Spinal cord (tissue), 10 donors: ENCODE data around the gene TWIST1. TPM values are rescaled to one million over a fixed set of nuclear protein-coding genes. Genes with fewer than 3 reads are reported as not detected.

ENCODE experiments used
- DNase-seq, 6 donors: peaks; one replicate each; pipeline versions ENCODE4 v3.0.0 to v3.0.0-alpha.2; 2013 to 2015; ENCODE audit warnings: low spot score in 6 of 6, low read depth in 4 of 6
- H3K27ac ChIP-seq: one replicate; pipeline ENCODE4 v1.5.1; 2013; ENCODE audit warnings: low read depth, low read length, control low read depth
- H3K27me3 ChIP-seq: one replicate; pipeline ENCODE4 v1.6.1; 2013; ENCODE audit warnings: low read length; ENCODE audit not compliant: control insufficient read depth, insufficient read depth
- H3K36me3 ChIP-seq: one replicate; pipeline ENCODE4 v1.6.1; 2013; ENCODE audit warnings: low read length; ENCODE audit not compliant: control insufficient read depth, insufficient read depth
- H3K4me1 ChIP-seq: one replicate; pipeline ENCODE4 v1.6.1; 2013; ENCODE audit warnings: low read length; ENCODE audit not compliant: control insufficient read depth, insufficient read depth
- H3K4me3 ChIP-seq: one replicate; pipeline ENCODE4 v1.5.1; 2013; ENCODE audit warnings: low read depth, low read length, control low read depth
- H3K9me3 ChIP-seq: one replicate; pipeline ENCODE4 v1.6.1; 2013; ENCODE audit warnings: low read length; ENCODE audit not compliant: control insufficient read depth, insufficient read depth
- WGBS: methylation state at CpG from one replicate; pipeline ENCODE4 v1.1.5; 2013; ENCODE audit warnings: missing lambda C conversion rate; ENCODE audit not compliant: insufficient coverage; 5-methylcytosine and 5-hydroxymethylcytosine counted together
- polyA plus RNA-seq, 2 donors: library from polyadenylated mRNA; unstranded; fragments of 120-200 nt; gene quantifications; one replicate each; pipeline ENCODE4 v1.2.1, GENCODE V29; 2013; ENCODE audit not compliant: insufficient read length in 2 of 2
- total RNA-seq, 2 donors: library from RNA; depleted of rRNA in 1 of 2; stranded (reverse); fragments of 120-200 nt in 1 of 2; fragments of >200 nt in 1 of 2; gene quantifications; one replicate each; pipeline versions ENCODE4 v1.2.3 to v1.2.4, GENCODE V29; 2013 to 2014
- donor health status: healthy.

TWIST1 gene
- total and polyA plus RNA-seq, 4 donors: 5.7 to 19.9 (median 6.7) TPM

- Histone ChIP-seq H3K4me1 (no peaks in the 10 kb centered on the region), H3K4me3 (no peak overlapping the region), H3K27ac (no peak overlapping the region), H3K36me3 (no peaks in the 10 kb centered on the region), H3K9me3 (no peaks in the 10 kb centered on the region), H3K27me3 (no peaks in the 10 kb centered on the region)
- no peak for DNase-seq
- WGBS: 90% methylated on average over 3 of the region's 4 CpGs
Observed at GRCh38 chr7:19079066-19079465, 38.4 kb downstream of the TWIST1 start.

DNA sequence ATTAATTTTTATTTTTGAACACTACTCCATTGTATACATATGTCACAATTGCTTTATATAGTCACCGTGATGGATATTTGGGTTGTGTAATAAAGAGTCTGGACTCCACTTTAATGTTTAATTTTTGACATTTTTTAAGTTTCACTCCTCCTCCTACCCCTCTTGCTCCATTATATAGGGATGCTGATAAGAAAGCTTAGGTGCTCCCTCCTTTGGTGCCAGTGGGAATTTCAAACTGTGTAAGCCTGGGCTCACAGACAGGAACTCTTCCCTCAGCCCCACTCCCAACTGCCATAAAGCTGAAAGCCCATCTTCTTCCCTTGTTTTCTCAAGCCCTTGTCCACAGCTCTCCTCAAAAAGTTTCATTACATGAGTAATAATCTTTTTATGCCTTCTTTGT, 47.6 kb downstream of the TWIST1 start:
- H3K4me1 ChIP-seq: no peaks in the 10 kb centered on the region
- no CpG with 5 or more reads among the region's 1 CpG for WGBS
- no peak overlapping the region for H3K4me3 ChIP-seq
- H3K9me3 ChIP-seq: peaks cover 1% of the 10 kb centered on the region
- H3K27me3 ChIP-seq: no peaks in the 10 kb centered on the region
- no peaks in the 10 kb centered on the region for H3K36me3 ChIP-seq
- DNase-seq: no peak
- no peak overlapping the region for H3K27ac ChIP-seq

GRCh38 chr7:19066170-19066569, 51.3 kb downstream of the TWIST1 start:
- no peak for DNase-seq
- no CpG with 5 or more reads among the region's 2 CpGs for WGBS
- Histone ChIP-seq H3K27ac (no peak overlapping the region), H3K4me3 (no peak overlapping the region), H3K27me3 (no peaks in the 10 kb centered on the region), H3K36me3 (no peaks in the 10 kb centered on the region), H3K4me1 (no peaks in the 10 kb centered on the region), H3K9me3 (no peaks in the 10 kb centered on the region)

Other genes starting within 250 kb of the TWIST1 start
- under 1 TPM in 1 of 2 donors, not detected in 1; 0.61 TPM for gene FERD3L, start 27.8 kb upstream of the TWIST1 start, total RNA-seq
- gene FERD3L, start 27.8 kb upstream of the TWIST1 start, polyA plus RNA-seq: 1 to 10 TPM in 1 of 2 donors, under 1 TPM in 1; 0.89 to 2.0 TPM